NCI-H774 (cell line): Measurements from ENCODE around the gene TNFSF8.
A peak's percentile ranks its signal among the peaks of the same experiment; 100 is the strongest.

Experiments
- DNase-seq: peaks from one replicate; lab custom pipeline; 2025; lab: John Stamatoyannopoulos, UW

TNFSF8 gene

GRCh38 chr9:114905170-114905940, 25.0 kb downstream of the TNFSF8 start:
- DNase-seq, result no peak

GRCh38 chr9:114902786-114903524, 27.4 kb downstream of the TNFSF8 start:
- DNase-seq, result no peak

DNA sequence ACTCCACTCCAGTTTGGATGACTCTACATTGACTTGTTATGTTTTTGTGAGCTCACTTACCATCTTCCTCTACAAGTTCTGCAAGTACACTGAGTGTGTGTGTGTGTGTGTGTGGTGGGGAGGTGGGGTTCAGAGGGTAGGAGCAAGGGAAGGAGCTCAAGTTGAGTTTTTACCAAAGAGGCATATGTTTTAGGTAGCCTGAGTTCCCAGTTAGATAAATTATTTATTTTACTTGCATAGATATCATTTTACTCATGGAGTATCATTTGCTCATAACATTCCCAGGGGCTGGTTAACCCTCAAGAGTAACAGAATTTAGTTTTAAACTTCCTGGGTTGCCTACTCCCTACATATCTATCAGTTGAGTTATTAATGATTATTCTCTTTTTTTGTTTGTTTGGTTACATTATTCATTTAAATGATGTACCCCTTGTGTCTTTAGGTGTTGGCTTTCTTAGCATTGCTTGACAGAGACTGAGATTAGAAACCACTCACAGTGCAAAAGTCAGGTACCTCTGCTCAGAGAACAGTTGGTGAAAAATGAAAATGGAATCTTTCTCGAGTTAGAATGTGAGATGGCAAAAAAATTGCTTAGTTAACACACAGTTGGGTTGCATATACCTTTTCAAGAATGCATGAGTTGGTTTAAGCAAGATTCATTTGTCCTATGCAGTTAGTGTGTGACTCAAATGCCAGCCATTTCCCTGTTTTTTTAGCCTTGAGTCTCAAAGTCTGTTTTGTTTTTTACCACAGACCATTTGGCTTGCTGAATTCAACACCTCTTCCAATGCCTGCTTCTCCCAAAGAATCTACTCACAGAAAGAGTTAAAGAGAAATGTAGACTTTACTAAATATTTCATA, 29.2 kb downstream of the TNFSF8 start:
- no peak for DNase-seq

DNA sequence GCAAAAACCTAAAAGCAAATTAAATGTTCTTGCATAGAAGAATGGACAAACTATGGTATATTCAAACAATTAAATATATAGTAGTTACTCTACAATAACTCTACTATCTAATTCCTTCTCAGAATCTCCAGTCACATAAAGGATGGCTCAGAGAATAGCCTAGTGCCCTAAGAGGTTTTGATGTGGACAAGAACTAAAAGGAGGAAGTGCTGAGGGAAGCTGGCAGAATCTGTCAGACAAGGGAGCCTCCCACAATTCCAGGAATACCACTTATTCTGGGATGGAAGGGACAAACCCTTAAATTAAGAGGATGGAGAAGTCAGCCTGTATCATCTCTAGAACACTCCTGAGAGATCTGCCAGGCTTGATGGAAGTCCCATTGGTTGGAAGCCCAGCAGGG, 30.4 kb downstream of the TNFSF8 start:
- no peak for DNase-seq

DNA sequence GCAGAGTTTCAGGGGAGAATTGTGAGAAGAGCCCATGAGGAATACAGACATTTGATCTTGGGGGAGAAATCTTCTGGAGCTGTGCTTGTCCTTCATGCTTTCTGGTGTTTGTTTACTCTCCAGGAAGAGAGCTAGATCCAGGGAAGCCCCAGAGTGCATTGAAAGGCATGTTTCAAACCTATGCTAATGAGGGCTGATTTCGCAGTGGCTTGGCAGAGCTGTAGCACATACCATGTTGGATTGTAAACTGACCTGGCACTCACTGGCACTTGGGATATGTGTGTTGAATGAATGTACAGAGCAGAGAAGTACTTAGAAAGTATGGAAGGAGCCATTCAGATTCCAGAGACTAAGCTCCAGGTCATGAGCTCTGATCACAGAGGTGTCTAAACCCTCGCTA, 30.9 kb downstream of the TNFSF8 start:
- DNase-seq, result no peak

DNA sequence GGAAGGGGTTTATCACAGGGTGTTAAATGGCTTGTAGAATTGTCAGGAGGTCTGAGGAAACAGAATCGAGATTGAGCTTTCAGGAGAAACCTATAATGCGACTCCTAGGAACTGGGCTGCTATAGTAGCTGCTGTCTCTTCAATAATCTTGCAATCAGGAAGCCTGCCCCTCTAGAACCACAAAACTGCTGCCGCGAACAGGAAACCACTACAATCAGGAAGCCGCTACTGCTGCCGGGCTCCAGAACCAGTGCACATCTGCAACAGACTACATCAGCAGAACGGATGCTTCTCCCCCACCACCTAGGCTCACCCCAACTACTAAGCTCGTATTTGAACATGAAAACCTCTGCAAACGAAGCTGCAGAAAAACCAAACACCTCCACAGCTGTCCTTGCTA, 31.6 kb downstream of the TNFSF8 start:
- DNase-seq, result no peak

DNA sequence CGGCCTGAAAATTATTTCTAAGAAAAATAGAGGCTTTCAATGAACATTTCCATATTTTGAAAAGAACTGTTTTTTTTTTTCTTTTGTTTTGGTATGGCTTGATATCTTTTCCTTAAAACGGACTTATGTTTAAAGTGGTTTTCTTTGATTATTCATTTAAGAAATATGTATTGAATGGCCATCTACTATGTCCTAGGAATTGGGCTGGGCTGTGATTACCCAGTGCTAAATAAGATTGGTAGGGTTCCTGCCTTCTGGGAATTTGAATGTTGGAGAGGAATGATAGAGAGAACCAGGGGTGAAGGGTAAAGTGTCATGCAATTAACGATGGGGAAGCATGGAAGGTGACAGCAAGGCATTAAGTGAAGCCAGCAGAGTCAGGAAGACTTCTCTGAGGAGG, 33.2 kb downstream of the TNFSF8 start:
- no peak for DNase-seq

- no peak for DNase-seq
Measured at GRCh38 chr9:114896344-114896743, 34.0 kb downstream of the TNFSF8 start.

DNA sequence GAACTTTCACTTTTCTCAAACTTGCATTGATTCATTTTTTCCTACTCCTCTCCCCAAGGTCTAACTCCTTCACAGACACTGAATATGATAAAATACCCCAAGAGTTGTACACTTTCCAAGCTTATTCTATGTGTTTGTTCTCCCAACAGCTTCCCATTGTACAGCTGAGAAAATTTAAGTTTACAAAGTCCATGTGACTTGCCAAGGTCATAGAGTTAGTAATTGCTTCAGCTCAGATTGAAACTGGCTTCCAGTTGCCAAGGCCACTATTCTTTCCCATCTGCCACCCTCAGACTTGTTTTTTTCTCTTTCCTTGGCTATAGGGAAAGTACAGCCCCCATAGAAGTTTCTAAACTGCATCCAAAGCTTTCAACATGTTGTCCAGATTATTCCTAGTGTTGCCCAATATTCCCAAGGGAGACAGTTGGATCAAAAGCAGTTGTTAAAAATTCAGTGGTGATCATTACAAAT, 34.8 kb downstream of the TNFSF8 start:
- no peak for DNase-seq

- peak; percentile 59 for DNase-seq
Measured at GRCh38 chr9:114894609-114895433, 35.6 kb downstream of the TNFSF8 start.

GRCh38 chr9:114894206-114894605, 36.2 kb downstream of the TNFSF8 start:
- no peak for DNase-seq

DNA sequence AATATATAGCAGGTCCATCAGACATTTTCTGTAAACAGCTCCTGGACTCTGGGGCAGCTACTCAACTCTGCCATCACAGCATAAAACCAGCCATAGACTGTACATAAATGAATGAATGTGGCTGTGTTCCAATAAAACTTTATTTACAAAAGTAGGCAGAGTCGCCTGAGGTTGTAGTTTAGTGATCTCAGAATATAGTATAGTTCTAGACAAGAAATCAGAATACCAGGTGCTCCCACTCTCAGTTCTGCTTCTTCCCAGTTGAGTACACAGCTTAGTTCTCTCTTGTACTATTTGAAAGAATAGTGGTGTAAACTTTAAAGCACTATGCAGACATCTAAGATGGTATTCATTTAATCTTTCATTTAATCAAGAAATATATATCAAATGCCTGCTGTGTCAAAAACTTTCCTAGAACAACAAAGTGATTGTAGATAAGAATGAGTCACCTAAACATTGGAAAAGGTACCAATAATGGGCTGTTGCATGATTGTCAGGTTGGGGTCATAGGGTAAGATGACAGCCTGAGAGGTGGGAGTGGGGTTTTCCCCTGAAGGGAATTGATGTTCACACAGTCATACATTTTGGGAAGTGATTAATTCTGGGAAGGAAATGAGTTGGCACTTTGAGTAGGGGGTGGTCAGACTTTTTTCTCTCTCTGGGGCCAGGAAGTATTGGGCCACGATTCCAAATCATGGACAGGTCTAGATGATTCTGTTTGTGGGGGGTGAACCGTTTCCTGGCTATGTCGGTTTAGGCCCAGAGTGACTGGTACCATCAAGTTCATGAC, 37.0 kb downstream of the TNFSF8 start:
- no peak for DNase-seq

DNA sequence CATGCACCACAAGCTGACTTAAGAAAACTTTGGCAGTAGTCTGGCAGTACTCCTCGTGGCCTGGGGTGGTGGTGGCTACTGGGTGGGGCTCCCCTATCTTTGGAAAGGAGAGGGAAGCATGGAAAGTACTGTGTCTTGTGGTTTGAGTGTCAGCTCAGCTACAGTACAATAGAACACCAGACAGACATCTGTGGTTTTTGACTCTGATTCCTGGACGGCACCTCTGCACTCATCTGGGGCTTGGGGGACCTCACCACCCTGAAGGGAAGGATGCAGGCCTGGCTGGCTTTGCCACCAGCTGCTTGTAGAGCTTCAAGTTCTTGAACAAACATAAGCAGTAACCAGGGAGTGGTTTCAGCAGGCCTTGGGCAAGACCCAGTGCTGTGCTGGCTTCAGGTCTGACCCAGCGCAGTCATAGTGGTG, 40.6 kb downstream of the TNFSF8 start:
- no peak for DNase-seq

GRCh38 chr9:114888607-114889006, 41.8 kb downstream of the TNFSF8 start:
- no peak for DNase-seq

- DNase-seq, result no peak
Measured at GRCh38 chr9:114887963-114888362, 42.4 kb downstream of the TNFSF8 start.

GRCh38 chr9:114884787-114885452, 45.5 kb downstream of the TNFSF8 start:
- no peak for DNase-seq

- no peak for DNase-seq
Measured at GRCh38 chr9:114883709-114884108, 46.7 kb downstream of the TNFSF8 start.

GRCh38 chr9:114880291-114880745, 50.1 kb downstream of the TNFSF8 start:
- DNase-seq, result no peak

DNA sequence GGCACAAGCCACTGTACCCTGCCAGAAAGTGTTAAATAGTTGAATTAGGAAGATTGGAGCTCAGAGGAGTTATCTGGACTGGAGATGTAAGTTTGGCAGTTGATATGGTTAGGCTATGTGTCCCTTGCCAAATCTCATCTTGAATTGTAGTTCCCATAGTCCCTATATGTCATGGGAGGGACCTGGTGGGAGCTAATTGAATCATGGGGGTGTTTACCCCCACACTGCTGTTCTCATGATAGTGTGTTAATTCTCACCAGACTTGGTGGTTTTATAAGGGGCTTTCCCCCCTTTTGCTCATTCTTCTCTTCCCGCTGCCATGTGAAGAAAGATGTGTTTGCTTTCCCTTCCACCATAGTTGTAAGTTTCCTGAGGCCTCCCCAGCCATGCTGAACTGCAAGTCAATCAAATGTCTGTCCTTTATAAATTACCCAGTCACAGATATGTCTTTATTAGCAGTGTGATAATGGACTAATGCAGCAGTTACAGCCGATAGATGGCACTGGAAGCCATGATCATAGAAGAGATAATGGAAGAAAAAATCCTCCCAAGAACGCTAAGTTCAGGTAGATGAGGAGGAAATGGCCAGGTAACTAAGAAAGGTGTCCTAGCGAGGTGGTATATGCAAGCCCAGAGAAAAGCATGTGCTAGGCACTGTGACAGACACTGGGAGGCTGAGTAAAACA, 51.4 kb downstream of the TNFSF8 start:
- no peak for DNase-seq
